ENCODE measurements around the gene NDUFS2.
A peak's percentile ranks its signal among the peaks of the same experiment; 100 is the strongest.

DNA sequence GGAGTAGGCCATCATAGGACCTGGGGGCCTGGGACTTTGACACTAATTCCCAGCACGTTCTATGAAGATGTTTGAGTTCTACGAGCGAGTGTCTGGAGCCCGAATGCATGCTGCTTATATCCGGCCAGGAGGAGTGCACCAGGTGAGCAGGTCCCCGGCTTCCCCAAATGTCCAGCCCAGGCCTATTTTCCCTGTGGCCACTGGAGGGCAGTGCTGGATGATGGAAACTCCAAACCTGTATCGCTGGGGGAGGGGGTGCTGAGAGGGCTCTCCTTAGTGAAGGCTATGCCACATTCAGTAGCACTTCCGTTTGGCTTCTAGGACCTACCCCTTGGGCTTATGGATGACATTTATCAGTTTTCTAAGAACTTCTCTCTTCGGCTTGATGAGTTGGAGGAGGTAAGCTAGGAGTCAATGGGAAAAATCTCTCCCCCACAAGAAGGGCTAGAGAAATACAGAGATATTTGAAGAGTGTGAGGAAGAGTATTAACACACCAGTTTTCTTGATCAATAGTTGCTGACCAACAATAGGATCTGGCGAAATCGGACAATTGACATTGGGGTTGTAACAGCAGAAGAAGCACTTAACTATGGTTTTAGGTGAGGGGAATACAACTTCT, 7.7 kb downstream of the NDUFS2 start:
- no peak for TF ChIP-seq EZH2phosphoT487 (IDR thresholded peaks at IDR 0.05; ENCODE audit: borderline replicate concordance, low read depth, low read length)
- TF ChIP-seq CTCF (conservative IDR thresholded peaks at IDR 0.05; ENCODE audit: low read length): peak; percentile 96

Measured in OCI-LY7 (cell line).